K562 (cell line): ENCODE data around the gene AGTR1. TPM values are rescaled to one million over a fixed set of nuclear protein-coding genes. Genes with fewer than 3 reads are reported as not detected.

Source experiments
- KDM2B ChIP-seq: fragments of 250-450 bp; sonication (Bioruptor Pico); IDR thresholded peaks from 2 replicates; pipeline ENCODE4 v1.8.0; 2021; ENCODE audit warnings: mild to moderate bottlenecking, moderate library complexity
- MTA1 ChIP-seq: fragments of 450-650 bp; IDR thresholded peaks from 2 replicates; pipeline ENCODE4 v1.6.1; 2017; ENCODE audit warnings: borderline replicate concordance
- POLR2H ChIP-seq: IDR thresholded peaks from 2 replicates; pipeline ENCODE4 v1.6.1; 2016; ENCODE audit warnings: missing genetic modification characterization, low read depth, mild to moderate bottlenecking, control low read depth, missing compliant biosample characterization, moderate library complexity
- SPI1 ChIP-seq: IDR thresholded peaks from 2 replicates; pipeline ENCODE4 v1.6.1; 2011; ENCODE audit warnings: low read depth, low read length, control low read depth, borderline replicate concordance
- TCF7L2 ChIP-seq: fragments of 150-350 bp; IDR thresholded peaks from 2 replicates; pipeline ENCODE4 v1.6.1; 2016; ENCODE audit warnings: low read depth, mild to moderate bottlenecking, low read length, moderate library complexity
- polyA plus RNA-seq, 8 experiments: library from polyadenylated mRNA; depleted of rRNA in 4 of 8; stranded (reverse) in 5 of 8; unstranded in 3 of 8; fragments of >200 nt; fragmentation: Nextera tagmentation in 2 of 8; fragmentation: Illumina TruSeq in 1 of 8; extraction: Ambion mirVana in 2 of 8; extraction: Trizol in 1 of 8; gene quantifications; 2 replicates each; pipeline versions ENCODE4 v1.2.1 to v1.2.3, GENCODE V29; 2011 to 2014; ENCODE audit warnings: inconsistent platforms in 1 of 8, missing spikeins in 1 of 8
- total RNA-seq, 7 experiments: library from RNA; depleted of rRNA in 6 of 7; stranded (reverse); fragments of >200 nt in 6 of 7; fragmentation: Illumina TruSeq in 2 of 7; extraction: Trizol in 2 of 7; gene quantifications; 2 replicates each; pipeline versions ENCODE4 v1.2.1 to v1.2.3, GENCODE V29; 2011 to 2021; ENCODE audit warnings: low replicate concordance in 1 of 7
- TF ChIP-seq, protein P1 (sequence below): fragments of 250-450 bp; sonication (Bioruptor Pico); IDR thresholded peaks from 2 replicates; pipeline ENCODE4 v1.9.0; 2021; ENCODE audit warnings: mild to moderate bottlenecking, inconsistent platforms
- TF ChIP-seq, protein P2 (sequence below): IDR thresholded peaks from 3 replicates; pipeline ENCODE4 v1.6.1; 2011; ENCODE audit warnings: borderline replicate concordance, mild to moderate bottlenecking, moderate library complexity; ENCODE audit not compliant: insufficient read length; ENCODE audit errors: extremely low read depth

AGTR1 gene
- total and polyA plus RNA-seq, 9 of the 15 experiments (the other 6 are each of a cell fraction or from before 2014, with no cell fraction given): not detected

DNA sequence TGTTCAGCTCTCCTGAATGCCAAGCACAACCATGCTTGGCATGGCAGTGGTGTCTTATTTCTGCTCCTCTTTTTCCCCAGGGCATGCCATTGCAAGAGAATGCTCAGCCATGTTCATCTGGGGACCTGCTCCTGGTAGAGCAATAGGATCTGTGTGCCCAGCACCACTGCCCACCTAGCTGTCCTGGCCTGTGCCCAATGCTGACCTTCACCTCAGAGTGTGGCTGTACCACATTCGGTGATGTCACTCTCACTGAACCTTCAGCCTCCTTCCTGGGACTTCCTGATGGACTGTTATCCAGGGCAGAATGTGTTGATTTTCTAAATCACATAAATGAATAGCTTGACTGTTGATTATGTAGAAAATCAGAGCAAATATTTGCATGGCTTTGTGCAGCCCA is 42.0 kb downstream of the AGTR1 start (continued):
- TF ChIP-seq SPI1: no peak
- TF ChIP-seq, protein P1, sequence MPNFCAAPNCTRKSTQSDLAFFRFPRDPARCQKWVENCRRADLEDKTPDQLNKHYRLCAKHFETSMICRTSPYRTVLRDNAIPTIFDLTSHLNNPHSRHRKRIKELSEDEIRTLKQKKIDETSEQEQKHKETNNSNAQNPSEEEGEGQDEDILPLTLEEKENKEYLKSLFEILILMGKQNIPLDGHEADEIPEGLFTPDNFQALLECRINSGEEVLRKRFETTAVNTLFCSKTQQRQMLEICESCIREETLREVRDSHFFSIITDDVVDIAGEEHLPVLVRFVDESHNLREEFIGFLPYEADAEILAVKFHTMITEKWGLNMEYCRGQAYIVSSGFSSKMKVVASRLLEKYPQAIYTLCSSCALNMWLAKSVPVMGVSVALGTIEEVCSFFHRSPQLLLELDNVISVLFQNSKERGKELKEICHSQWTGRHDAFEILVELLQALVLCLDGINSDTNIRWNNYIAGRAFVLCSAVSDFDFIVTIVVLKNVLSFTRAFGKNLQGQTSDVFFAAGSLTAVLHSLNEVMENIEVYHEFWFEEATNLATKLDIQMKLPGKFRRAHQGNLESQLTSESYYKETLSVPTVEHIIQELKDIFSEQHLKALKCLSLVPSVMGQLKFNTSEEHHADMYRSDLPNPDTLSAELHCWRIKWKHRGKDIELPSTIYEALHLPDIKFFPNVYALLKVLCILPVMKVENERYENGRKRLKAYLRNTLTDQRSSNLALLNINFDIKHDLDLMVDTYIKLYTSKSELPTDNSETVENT (CRISPR knock-in tag): no peak
- TF ChIP-seq POLR2H (tag): no peak
- no peak for TF ChIP-seq TCF7L2
- TF ChIP-seq, protein P2, sequence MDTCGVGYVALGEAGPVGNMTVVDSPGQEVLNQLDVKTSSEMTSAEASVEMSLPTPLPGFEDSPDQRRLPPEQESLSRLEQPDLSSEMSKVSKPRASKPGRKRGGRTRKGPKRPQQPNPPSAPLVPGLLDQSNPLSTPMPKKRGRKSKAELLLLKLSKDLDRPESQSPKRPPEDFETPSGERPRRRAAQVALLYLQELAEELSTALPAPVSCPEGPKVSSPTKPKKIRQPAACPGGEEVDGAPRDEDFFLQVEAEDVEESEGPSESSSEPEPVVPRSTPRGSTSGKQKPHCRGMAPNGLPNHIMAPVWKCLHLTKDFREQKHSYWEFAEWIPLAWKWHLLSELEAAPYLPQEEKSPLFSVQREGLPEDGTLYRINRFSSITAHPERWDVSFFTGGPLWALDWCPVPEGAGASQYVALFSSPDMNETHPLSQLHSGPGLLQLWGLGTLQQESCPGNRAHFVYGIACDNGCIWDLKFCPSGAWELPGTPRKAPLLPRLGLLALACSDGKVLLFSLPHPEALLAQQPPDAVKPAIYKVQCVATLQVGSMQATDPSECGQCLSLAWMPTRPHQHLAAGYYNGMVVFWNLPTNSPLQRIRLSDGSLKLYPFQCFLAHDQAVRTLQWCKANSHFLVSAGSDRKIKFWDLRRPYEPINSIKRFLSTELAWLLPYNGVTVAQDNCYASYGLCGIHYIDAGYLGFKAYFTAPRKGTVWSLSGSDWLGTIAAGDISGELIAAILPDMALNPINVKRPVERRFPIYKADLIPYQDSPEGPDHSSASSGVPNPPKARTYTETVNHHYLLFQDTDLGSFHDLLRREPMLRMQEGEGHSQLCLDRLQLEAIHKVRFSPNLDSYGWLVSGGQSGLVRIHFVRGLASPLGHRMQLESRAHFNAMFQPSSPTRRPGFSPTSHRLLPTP: no peak
- TF ChIP-seq MTA1: no peak
- TF ChIP-seq KDM2B (CRISPR knock-in tag): no peak
